ENCODE measurements around the gene EIF3L. TPM values are rescaled to one million over a fixed set of nuclear protein-coding genes. Genes with fewer than 3 reads are reported as not detected.

EIF3L gene
- total RNA-seq, 1 experiment from 2014 or later: 707 TPM

DNA sequence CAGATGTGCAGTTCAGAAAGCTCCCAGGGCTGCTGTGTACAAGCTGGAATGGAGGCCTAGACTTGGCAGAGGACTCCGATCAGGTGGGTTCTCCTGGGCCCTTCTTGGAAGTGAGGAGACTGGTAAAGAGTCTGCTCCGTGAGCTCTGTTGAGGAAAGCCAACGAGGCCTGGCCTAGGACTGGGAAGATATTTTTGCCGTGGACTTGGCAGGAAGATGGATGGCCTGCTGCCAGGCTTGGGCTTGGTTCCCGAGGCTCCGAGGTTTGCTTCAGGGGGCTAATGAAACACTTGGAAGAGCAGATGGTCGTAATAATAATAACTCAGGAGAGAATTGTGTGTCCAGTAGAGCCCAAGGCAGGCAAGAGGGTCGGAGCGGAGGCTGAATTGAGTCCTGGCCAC, 22.2 kb upstream of the EIF3L start:
- Histone ChIP-seq H3K4me1 (peaks cover 7% of the 10 kb centered on the region; the same call in 1 of the 2 replicates), H3K36me3 (no peaks in the 10 kb centered on the region), H3K9me3 (replicated peaks) (no peaks in the 10 kb centered on the region), H3K27ac (no peak overlapping the region), H3K27me3 (no peaks in the 10 kb centered on the region), H3K4me3 (no peak overlapping the region)
- DNase-seq: no peak

DNA sequence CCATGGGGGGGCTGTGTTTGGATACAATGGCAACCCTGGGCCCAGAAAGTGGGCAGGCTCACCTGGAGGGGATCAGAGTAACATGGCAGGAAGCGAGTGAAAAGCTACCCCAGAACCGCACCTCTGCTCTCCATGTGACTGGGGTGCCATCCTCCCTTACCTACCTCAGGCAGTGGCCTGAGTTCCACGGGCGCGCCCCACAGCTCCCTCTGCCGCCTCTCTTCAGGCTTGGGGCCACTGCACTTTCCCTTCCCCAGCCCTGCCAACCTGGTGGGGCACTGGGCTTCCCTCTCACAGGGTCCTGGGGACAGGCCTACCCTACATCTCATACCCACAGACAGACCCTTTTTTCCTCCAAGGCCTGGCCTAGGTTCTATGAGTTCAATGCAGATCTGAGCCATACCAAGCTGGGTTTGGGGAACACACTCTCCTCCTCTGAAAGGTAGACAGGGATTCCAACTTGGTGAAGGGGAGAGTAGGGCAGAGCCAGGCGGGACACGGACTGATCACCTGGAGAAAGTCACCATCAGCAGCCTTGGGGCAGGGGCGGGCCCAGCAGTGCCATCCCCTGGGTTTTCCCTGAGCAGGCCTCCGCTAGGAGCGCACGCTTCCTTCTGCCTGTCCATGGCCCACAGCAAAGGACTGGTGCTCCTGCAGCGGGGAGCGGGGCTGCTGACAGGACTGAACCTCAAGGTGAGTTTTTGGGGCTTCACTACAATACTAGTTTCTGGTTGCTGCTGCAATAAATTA, 19.0 kb upstream of the EIF3L start:
- Histone ChIP-seq H3K27me3 (no peaks in the 10 kb centered on the region), H3K4me1 (no peaks in the 10 kb centered on the region), H3K36me3 (peaks cover 4% of the 10 kb centered on the region; the same call in 1 of the 2 replicates), H3K9me3 (replicated peaks) (no peaks in the 10 kb centered on the region), H3K4me3 (no peak overlapping the region), H3K27ac (no peak overlapping the region)
- DNase-seq: no peak

DNA sequence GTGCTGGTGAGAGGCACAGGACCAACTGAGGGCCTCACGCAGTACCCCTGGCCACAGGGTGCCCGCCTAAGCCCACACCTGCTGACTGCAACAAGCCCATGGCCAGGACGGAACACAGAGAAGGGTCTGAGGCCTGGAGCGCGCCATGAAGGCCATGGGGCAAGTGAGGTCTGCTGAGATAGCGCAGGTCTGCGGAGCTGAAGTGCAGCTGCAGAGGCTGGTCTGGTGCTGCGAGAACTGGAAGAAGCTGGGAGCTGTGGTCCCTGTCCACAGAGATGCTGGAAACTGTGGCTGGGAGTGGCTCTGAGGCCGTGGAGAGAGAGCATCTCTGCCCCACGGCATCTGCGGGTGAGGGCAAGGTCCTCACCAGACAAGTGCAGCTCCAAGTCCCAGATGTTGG, 17.7 kb upstream of the EIF3L start:
- Histone ChIP-seq H3K27ac (no peak overlapping the region), H3K27me3 (no peaks in the 10 kb centered on the region), H3K9me3 (replicated peaks) (no peaks in the 10 kb centered on the region), H3K4me1 (no peaks in the 10 kb centered on the region), H3K4me3 (no peak overlapping the region), H3K36me3 (peaks cover 4% of the 10 kb centered on the region; the same call in 1 of the 2 replicates)
- DNase-seq: no peak

DNA sequence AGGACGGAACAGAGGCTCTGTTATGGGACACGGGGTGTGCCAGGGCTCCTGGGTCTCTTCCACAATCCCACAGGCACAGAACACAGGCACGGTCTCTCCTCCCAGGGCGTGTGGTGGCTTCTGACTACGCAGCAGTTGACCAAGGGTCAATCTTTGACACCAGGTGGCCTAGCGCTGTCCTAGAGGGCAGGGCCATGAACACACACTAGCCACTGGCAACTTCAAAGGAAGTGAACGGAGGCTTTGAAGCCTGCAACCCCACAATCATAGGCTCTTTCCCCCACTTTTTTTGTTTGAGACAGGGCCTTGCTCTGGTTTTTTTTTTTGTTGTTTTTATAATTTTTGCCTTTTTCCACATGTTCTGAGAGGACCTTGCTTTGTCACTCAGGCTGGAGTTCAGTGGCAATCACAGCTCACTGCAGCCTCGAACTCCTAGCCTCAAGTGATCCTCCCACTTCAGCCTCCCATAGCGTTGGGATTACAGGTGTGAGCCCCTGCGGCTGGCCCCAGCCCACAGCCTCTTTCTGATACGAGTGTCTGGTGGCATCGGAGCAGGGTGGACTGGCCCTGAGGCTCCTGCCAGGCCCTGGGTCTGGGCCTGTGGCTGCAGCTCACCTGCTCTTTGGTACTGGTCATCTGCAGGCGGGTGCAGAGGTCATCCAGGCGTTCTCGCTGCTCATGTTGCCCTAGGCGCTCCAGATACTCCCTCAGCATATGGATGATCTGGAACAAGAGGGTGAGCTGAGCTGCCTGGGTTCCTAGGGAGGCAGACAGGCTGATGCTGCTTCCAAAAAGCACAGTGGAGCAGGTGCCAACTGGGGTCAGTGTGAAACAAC, 17.0 kb upstream of the EIF3L start:
- H3K4me1 ChIP-seq: no peaks in the 10 kb centered on the region
- H3K4me3 ChIP-seq: no peak overlapping the region
- DNase-seq: no peak
- no peaks in the 10 kb centered on the region for H3K27me3 ChIP-seq
- peaks cover 4% of the 10 kb centered on the region; the same call in 1 of the 2 replicates for H3K36me3 ChIP-seq
- H3K27ac ChIP-seq: no peak overlapping the region
- H3K9me3 ChIP-seq (replicated peaks): no peaks in the 10 kb centered on the region

DNA sequence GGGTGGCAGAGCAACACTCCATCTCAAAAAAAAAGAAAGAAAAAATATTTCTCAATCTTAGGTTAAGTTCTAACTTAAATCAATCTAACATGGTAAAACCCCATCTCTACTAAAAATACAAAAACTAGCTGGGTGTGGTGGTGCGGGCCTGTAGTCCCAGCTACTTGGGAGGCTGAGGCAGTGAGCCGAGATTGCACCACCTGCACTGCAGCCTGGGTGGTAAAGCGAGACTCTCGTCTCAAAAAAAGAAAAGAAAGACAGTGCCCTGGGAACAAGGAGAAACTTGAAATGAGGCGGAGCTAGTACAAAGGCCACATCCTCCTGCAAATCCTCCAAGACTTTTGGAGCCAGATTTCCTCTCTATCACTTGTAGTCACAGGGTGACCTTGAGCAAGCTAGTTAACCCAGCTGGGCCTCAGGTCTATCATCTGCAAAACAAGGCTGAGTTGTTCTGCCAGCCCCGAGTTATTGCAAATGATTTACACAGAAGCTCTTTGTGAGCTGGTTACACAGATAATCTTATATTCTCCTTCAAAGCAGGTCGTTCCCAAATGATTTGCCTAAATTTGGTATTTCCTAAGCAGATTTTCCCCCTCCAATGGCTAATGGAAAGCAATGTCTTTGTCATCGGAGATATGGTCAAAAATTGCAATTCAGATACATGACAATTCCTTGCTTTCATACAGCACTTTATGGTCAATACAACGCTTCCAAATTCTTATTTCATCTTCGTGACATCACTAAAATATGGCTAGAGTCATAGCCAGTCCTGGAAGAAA, 7.0 kb upstream of the EIF3L start:
- H3K36me3 ChIP-seq: peaks cover 8% of the 10 kb centered on the region; the same call in 1 of the 2 replicates
- no peaks in the 10 kb centered on the region for H3K4me1 ChIP-seq
- no peaks in the 10 kb centered on the region for H3K27me3 ChIP-seq
- no peaks in the 10 kb centered on the region for H3K9me3 ChIP-seq (replicated peaks)
- H3K4me3 ChIP-seq: no peak overlapping the region
- H3K27ac ChIP-seq: no peak overlapping the region
- DNase-seq: no peak

DNA sequence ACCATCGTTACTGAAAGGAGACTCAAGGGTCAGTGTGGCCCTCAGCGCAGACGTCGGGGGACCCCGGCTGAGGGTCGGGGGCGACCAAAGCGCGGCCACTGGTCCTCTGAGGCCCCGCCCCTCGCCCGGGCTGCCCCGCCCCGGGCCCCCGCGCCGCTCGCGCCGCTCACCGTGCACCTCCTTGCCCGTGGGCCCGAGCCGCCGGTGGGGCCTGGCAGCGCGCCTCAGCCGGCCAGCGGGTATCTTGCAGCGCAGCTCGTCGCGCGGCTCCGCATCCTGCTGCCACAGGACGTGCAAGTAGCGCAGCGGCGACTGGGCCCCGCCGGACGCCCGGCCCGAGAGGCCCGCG, 5.5 kb upstream of the EIF3L start:
- peaks cover 8% of the 10 kb centered on the region; the same call in 1 of the 2 replicates for H3K36me3 ChIP-seq
- H3K27ac ChIP-seq: no peak overlapping the region; the same call in 1 of the 2 replicates
- H3K4me1 ChIP-seq: no peaks in the 10 kb centered on the region
- H3K9me3 ChIP-seq (replicated peaks): no peaks in the 10 kb centered on the region
- DNase-seq: no peak
- no peaks in the 10 kb centered on the region for H3K27me3 ChIP-seq
- H3K4me3 ChIP-seq: peak overlapping the region; percentile 72

DNA sequence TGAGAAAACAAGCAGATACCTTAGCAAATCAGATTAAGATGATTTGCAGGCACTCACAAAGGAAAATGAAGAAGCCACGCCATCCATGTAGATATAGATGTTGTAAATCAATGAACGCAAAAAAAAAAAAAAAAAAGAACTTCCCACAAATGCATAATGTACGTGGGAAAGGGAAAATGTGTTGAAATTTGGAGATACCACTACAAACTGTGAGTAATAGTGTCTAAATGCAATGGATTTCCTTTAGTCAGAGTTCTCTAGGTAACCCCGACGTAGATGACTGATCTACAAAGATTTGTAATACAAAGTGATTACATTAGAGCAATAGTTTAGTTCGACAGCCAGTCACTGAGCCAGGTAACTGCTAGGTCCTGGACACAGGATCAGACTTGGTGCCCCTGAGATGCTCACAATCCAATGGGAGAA, 4.3 kb upstream of the EIF3L start:
- H3K9me3 ChIP-seq (replicated peaks): no peaks in the 10 kb centered on the region
- peak overlapping the region; percentile 72 for H3K4me3 ChIP-seq
- no peak overlapping the region for H3K27ac ChIP-seq
- no peaks in the 10 kb centered on the region for H3K27me3 ChIP-seq
- no peaks in the 10 kb centered on the region for H3K4me1 ChIP-seq
- no peak for DNase-seq
- peaks cover 4% of the 10 kb centered on the region; the same call in 1 of the 2 replicates for H3K36me3 ChIP-seq

DNA sequence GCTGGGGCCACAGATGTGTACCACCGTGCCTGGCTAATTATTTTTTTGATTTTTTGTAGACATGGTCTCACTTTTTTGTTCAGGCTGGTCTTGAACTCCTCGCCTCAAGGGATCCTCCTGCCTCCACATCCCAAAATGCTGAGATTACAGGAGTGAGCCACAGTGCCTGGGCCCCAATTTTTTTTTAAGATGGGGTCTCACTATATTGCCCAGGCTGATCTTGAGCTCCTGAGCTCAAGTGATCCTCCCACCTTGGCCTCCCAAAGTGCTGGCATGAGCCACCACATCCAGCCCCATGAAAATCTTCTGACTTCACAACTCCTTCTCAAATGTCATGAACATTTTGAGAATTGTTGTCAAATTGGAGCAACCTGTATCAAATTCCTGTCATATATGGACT, 2.8 kb upstream of the EIF3L start:
- H3K27me3 ChIP-seq: no peaks in the 10 kb centered on the region
- no peak overlapping the region for H3K27ac ChIP-seq
- no peak overlapping the region for H3K4me3 ChIP-seq
- peaks cover 12% of the 10 kb centered on the region for H3K36me3 ChIP-seq
- H3K4me1 ChIP-seq: no peaks in the 10 kb centered on the region
- no peaks in the 10 kb centered on the region for H3K9me3 ChIP-seq (replicated peaks)
- no peak for DNase-seq

DNA sequence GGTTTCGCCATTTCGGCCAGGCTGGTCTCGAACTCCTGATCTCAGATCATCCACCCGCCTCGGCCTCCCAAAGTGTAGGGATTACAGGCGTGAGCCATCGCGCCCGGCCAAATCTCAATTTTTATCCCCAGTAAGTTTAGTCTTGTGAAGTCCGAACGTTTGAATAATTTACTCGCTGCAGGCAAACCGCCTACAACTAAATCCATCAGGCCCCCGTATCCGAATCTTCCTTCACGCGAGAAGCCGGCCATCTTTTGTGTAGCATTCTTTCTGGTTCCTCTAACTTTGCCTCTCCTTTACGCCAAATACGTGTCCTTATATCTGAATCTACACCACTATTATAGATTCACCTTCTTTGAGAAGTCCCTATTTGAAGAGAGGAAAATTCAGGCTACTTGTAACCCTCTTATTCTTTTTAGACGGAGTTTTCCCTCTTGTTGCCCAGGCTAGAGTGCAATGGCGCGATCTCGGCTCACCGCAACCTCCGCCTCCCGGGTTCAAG, 581 bp upstream of the EIF3L start:
- H3K4me3 ChIP-seq: peak overlapping the region; percentile 90
- H3K9me3 ChIP-seq (replicated peaks): no peaks in the 10 kb centered on the region
- no peaks in the 10 kb centered on the region for H3K4me1 ChIP-seq
- peaks cover 34% of the 10 kb centered on the region for H3K36me3 ChIP-seq
- H3K27ac ChIP-seq: peak overlapping the region; percentile 62
- DNase-seq: no peak
- H3K27me3 ChIP-seq: no peaks in the 10 kb centered on the region

DNA sequence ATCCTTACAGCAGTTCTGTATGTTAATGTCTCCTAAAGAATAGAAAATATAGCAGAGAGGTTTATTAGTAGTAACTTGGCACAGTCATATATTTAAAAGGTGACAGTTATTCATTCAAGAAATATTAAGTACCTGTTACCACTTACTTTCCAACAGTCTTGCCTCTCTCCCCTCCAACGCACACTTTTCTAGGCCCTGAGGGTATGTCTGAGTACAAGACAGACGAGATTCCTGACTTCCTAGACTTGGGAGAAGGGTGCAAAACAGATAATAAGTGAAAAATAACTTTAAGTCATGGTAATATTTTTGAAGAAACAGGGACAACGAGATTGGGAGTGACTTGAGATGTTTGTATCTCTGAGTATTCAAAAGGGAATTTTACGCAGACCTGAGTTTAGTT, 1.6 kb downstream of the EIF3L start:
- peaks cover 47% of the 10 kb centered on the region for H3K36me3 ChIP-seq
- no peak overlapping the region for H3K27ac ChIP-seq
- DNase-seq: no peak
- no peaks in the 10 kb centered on the region for H3K27me3 ChIP-seq
- no peaks in the 10 kb centered on the region for H3K9me3 ChIP-seq (replicated peaks)
- no peaks in the 10 kb centered on the region for H3K4me1 ChIP-seq
- H3K4me3 ChIP-seq: no peak overlapping the region

DNA sequence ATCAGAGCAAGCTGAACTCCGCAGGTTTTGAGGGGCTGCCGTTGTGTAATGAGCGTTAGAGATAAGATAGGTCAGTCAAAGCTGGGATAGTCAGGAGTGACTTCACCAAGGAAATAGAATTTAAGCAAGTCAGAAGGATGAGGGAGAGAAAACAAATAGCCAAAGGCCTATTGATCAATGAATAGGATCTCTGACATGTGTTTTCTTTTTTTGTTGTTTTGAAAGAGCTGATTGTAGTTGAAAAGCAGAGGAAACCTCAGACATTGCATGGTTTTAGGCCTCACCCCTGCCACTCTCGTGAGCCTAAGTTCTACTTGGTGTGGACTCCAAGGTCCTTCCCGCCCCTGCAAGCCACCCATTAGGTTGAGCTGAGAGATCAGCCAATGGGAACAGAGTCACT, 3.2 kb downstream of the EIF3L start:
- Histone ChIP-seq H3K4me3 (no peak overlapping the region), H3K9me3 (replicated peaks) (no peaks in the 10 kb centered on the region), H3K4me1 (no peaks in the 10 kb centered on the region), H3K36me3 (peaks cover 58% of the 10 kb centered on the region), H3K27me3 (no peaks in the 10 kb centered on the region), H3K27ac (no peak overlapping the region)
- no peak for DNase-seq

DNA sequence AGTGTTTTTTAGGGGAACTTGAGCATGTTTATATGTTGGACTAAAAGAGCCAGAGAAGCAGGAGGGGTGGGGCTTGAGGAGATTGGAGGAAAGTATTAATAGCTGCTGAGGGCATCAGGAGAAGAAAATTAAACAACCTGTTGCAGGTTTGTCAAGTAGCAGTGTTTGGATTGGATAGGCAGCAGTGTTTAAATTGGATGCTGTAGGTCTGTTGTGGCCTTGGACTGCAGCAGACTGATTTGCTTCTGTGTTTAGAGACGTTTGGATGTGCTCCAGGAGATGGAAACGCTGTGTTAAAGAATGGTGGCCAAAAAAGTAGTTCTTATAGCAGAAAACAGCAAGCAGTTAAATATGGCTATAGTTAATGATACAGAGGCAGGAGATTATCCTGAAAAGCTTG, 5.7 kb downstream of the EIF3L start:
- peaks cover 77% of the 10 kb centered on the region for H3K36me3 ChIP-seq
- no peaks in the 10 kb centered on the region for H3K27me3 ChIP-seq
- H3K4me1 ChIP-seq: peaks cover 6% of the 10 kb centered on the region
- no peaks in the 10 kb centered on the region for H3K9me3 ChIP-seq (replicated peaks)
- no peak overlapping the region for H3K4me3 ChIP-seq
- no peak for DNase-seq
- H3K27ac ChIP-seq: no peak overlapping the region

DNA sequence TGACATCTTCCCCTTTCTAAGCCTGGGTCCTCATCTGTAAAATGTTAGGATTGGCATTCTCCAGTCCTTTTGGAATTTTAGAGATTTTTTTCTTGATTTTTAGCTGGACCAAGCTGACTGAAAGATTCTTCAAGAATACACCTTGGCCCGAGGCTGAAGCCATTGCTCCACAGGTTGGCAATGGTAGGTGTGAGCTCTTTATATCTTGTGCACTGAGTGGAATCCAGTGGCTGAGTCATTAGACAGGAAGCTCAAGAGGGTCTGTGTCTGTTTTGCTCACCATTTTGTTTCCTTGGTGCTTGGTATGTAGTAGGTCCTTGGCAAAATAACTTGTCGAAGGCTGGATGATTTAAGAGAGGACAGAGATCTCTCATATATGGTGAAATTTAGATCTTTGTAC, 6.2 kb downstream of the EIF3L start:
- DNase-seq: no peak
- peaks cover 79% of the 10 kb centered on the region for H3K36me3 ChIP-seq
- H3K9me3 ChIP-seq (replicated peaks): no peaks in the 10 kb centered on the region
- H3K27ac ChIP-seq: no peak overlapping the region
- peaks cover 11% of the 10 kb centered on the region for H3K4me1 ChIP-seq
- H3K27me3 ChIP-seq: no peaks in the 10 kb centered on the region
- no peak overlapping the region for H3K4me3 ChIP-seq

DNA sequence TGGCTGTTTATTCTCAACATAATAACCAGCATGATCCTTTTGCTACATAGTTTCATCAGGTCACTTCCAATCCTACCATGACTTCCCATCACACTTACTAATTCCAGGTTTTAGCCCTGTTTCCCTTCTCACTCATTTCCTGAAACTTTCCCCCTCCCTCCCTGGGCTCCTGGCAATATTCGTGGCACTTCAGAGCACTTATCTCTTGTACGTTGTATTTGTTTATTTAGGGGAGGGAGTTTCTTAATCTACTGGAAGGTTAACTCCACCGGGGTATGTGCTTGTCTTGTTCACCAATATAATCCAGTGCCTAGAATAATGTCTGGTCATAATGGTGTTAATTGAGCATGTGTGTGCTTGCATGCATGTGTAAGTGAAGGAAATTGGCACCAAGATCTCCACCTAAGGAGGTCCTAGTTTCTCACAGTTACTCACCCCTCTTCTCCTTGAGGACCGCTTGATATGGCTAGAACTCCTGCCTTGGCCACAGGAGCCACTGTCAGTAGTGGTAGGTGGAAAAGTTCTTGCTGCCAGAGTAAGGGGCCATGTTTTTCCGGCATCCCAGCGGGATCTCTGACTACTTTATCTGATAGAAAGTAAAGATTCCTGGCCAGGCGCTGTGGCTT, 11.7 kb downstream of the EIF3L start:
- H3K27me3 ChIP-seq: no peaks in the 10 kb centered on the region
- H3K27ac ChIP-seq: peak overlapping the region; percentile 62
- no peak for DNase-seq
- H3K9me3 ChIP-seq (replicated peaks): no peaks in the 10 kb centered on the region
- H3K4me1 ChIP-seq: peaks cover 15% of the 10 kb centered on the region
- H3K36me3 ChIP-seq: peaks cover 84% of the 10 kb centered on the region
- H3K4me3 ChIP-seq: no peak overlapping the region

All from SJCRH30 (cell line).